Activated CD8-positive, alpha-beta memory T cell treated with anti-CD3 and anti-CD28 coated beads for 36 hours (primary cell): ENCODE data around the gene LTBP2. TPM values are rescaled to one million over a fixed set of nuclear protein-coding genes. Genes with fewer than 3 reads are reported as not detected.

Experiments
- CTCF ChIA-PET: fragments of 350-600 bp; sonication (Branson Sonifier 250); formaldehyde crosslinking; loops from one replicate; lab custom pipeline; 2021; ENCODE audit warnings: antibody characterized with exemption; lab: Charles Lee
- POLR2A ChIA-PET: fragments of 350-600 bp; sonication (Branson Sonifier 250); formaldehyde crosslinking; loops from one replicate; lab custom pipeline; 2021; ENCODE audit warnings: antibody characterized with exemption; lab: Charles Lee
- total RNA-seq, 2 experiments: library from RNA; stranded (reverse); gene quantifications; one replicate each; pipeline ENCODE4 v1.2.3, GENCODE V29; 2021

LTBP2 gene
- total RNA-seq: under 1 TPM; 0.02 to 0.11 TPM

- POLR2A ChIA-PET: interaction anchor here (0.9 kb wide), 1 partner anchor 42 kb away, joined by 3 read pairs; no protein-coding TSS in a partner anchor
These were observed at the start of gene LTBP2 for GRCh38 chr14:74611650-74612349. TSS of gene LTBP2 (minus strand) at chr14:74612237. CDS start at chr14:74611944, 293 bp downstream.

GRCh38 chr14:74660863-74661262 lies 48.8 kb upstream of the LTBP2 start:
- ChIA-PET CTCF (no interaction called here), POLR2A (no interaction called here)

More at GRCh38 chr14:74611650-74612349, at the start of gene LTBP2:
- CTCF ChIA-PET: interaction anchor here (0.7 to 4.4 kb wide), 13 partner anchors 9 to 225 kb away, joined by 3 to 20 read pairs (median 5); partner anchors contain the start of gene YLPM1

- POLR2A ChIA-PET: no interaction called here
- CTCF ChIA-PET: no interaction called here
These were observed 48.1 kb upstream of the LTBP2 start for GRCh38 chr14:74660167-74660566.

- POLR2A ChIA-PET: no interaction called here
- CTCF ChIA-PET: no interaction called here
These were observed 46.6 kb upstream of the LTBP2 start for GRCh38 chr14:74658535-74659131.

GRCh38 chr14:74656964-74657363 lies 44.9 kb upstream of the LTBP2 start:
- ChIA-PET POLR2A (no interaction called here), CTCF (no interaction called here)

GRCh38 chr14:74655599-74656395 lies 43.8 kb upstream of the LTBP2 start:
- ChIA-PET POLR2A (interaction anchor here (0.8 kb wide), 1 partner anchor 9 kb away, joined by 10 read pairs; no protein-coding TSS in a partner anchor), CTCF (interaction anchor here (0.6 kb wide), 1 partner anchor 820 kb away, joined by 5 read pairs; no protein-coding TSS in a partner anchor)

- POLR2A ChIA-PET: no interaction called here
- CTCF ChIA-PET: no interaction called here
These were observed 42.9 kb upstream of the LTBP2 start for GRCh38 chr14:74654931-74655330.

- POLR2A ChIA-PET: no interaction called here
- CTCF ChIA-PET: interaction anchor here (1.2 kb wide), 1 partner anchor 39 kb away, joined by 3 read pairs; no protein-coding TSS in a partner anchor
These were observed 41.5 kb upstream of the LTBP2 start for GRCh38 chr14:74653386-74654138.

- ChIA-PET CTCF (interaction anchor here (1.2 kb wide), 1 partner anchor 38 kb away, joined by 3 read pairs; no protein-coding TSS in a partner anchor), POLR2A (interaction anchor here (0.7 kb wide), 1 partner anchor 10 kb away, joined by 4 read pairs; no protein-coding TSS in a partner anchor)
These were observed 40.5 kb upstream of the LTBP2 start for GRCh38 chr14:74652541-74652940.

GRCh38 chr14:74650927-74651686 lies 39.1 kb upstream of the LTBP2 start:
- POLR2A ChIA-PET: no interaction called here
- CTCF ChIA-PET: no interaction called here

GRCh38 chr14:74649673-74650072 lies 37.6 kb upstream of the LTBP2 start:
- ChIA-PET CTCF (interaction anchor here (0.8 kb wide), 1 partner anchor 34 kb away, joined by 3 read pairs; no protein-coding TSS in a partner anchor), POLR2A (no interaction called here)

- ChIA-PET POLR2A (no interaction called here), CTCF (no interaction called here)
These were observed 37.1 kb upstream of the LTBP2 start for GRCh38 chr14:74649167-74649566.

GRCh38 chr14:74648601-74649000 lies 36.6 kb upstream of the LTBP2 start:
- CTCF ChIA-PET: interaction anchor here (0.8 kb wide), 1 partner anchor 10 kb away, joined by 3 read pairs; no protein-coding TSS in a partner anchor
- POLR2A ChIA-PET: no interaction called here

- ChIA-PET POLR2A (no interaction called here), CTCF (interaction anchor here (0.8 kb wide), 1 partner anchor 9 kb away, joined by 3 read pairs; no protein-coding TSS in a partner anchor)
These were observed 35.8 kb upstream of the LTBP2 start for GRCh38 chr14:74647678-74648461.

GRCh38 chr14:74647061-74647677 lies 35.1 kb upstream of the LTBP2 start:
- ChIA-PET CTCF (no interaction called here), POLR2A (no interaction called here)

- CTCF ChIA-PET: interaction anchor here (0.5 kb wide), 1 partner anchor 1388 kb away, joined by 4 read pairs; no protein-coding TSS in a partner anchor
- POLR2A ChIA-PET: no interaction called here
These were observed 33.9 kb upstream of the LTBP2 start for GRCh38 chr14:74645756-74646470.
